ENCODE measurements around the gene DAPK2. TPM values are rescaled to one million over a fixed set of nuclear protein-coding genes. Genes with fewer than 3 reads are reported as not detected.

The DAPK2 gene
- total RNA-seq, 1 donor from 2014 or later, result 2.4 TPM

DNA sequence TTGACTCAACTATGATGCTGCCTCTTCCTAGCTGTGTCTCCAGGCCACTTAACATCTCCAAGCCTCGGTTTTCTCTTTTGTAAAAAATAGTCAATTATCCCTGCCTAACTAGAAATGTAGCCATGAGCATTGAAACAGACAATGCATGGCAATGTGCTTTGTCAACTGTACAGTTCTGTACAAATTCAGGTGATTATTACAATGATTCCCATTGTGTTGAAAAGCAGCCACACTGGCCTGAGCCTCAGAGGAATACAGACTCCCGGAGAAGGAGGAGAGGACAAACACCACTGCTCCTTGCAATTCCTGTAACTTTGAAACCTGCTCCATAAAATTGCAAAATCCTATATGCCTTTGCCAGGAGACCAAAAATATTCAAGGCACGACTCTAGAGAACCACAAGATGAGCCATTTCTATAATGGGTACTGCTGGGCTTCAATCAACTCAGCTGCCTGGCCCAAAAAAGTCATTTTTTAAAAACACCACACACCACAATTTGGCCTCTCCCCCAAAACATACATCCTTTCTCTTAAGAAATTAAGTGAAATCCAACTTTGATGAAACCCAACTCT is 28.6 kb downstream of the DAPK2 start:
- H3K27ac ChIP-seq, result no peak overlapping the region
- DNase-seq (ENCODE audit: low spot score in 2 of 2), result no peak
- H3K36me3 ChIP-seq, result no peaks in the 10 kb centered on the region
- no peak overlapping the region for H3K4me3 ChIP-seq
- intact Hi-C loops (cut with DNase I), result no loop called here
- TF ChIP-seq, protein P1, sequence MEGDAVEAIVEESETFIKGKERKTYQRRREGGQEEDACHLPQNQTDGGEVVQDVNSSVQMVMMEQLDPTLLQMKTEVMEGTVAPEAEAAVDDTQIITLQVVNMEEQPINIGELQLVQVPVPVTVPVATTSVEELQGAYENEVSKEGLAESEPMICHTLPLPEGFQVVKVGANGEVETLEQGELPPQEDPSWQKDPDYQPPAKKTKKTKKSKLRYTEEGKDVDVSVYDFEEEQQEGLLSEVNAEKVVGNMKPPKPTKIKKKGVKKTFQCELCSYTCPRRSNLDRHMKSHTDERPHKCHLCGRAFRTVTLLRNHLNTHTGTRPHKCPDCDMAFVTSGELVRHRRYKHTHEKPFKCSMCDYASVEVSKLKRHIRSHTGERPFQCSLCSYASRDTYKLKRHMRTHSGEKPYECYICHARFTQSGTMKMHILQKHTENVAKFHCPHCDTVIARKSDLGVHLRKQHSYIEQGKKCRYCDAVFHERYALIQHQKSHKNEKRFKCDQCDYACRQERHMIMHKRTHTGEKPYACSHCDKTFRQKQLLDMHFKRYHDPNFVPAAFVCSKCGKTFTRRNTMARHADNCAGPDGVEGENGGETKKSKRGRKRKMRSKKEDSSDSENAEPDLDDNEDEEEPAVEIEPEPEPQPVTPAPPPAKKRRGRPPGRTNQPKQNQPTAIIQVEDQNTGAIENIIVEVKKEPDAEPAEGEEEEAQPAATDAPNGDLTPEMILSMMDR (IDR thresholded peaks at IDR 0.05), result no peak
- H3K27me3 ChIP-seq, result no peaks in the 10 kb centered on the region
- no peaks in the 10 kb centered on the region for H3K4me1 ChIP-seq
- H3K9me3 ChIP-seq, result no peaks in the 10 kb centered on the region

DNA sequence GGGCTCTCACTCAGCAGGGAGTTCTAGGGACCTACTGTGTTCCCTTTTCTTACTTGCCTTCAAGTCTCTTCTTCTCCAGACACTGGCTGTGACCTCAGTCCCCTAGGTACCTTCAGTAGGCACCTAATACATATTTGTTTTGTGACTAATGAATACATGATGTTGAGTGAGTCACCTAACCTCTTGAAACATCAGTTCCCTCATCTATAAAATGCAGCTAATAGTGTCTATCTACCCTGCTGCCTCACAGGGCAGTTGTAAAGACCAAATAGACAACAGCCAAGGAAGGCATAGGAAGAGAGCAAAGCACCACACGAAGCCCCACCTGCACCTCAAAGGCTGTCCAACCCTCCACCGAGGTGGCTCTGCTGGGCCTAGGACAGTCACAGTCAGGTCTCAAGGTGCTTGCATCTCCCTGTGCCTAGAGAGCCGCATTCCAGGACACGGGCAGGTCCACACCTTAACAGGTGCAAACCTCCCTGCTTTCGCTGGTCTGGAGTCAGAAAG is 29.1 kb downstream of the DAPK2 start:
- no peaks in the 10 kb centered on the region for H3K27me3 ChIP-seq
- no peaks in the 10 kb centered on the region for H3K36me3 ChIP-seq
- no peak for DNase-seq (ENCODE audit: low spot score in 2 of 2)
- no peak overlapping the region for H3K4me3 ChIP-seq
- no peaks in the 10 kb centered on the region for H3K4me1 ChIP-seq
- intact Hi-C loops (cut with DNase I), result no loop called here
- H3K27ac ChIP-seq, result no peak overlapping the region
- TF ChIP-seq, protein P1 (IDR thresholded peaks at IDR 0.05), result no peak
- no peaks in the 10 kb centered on the region for H3K9me3 ChIP-seq

DNA sequence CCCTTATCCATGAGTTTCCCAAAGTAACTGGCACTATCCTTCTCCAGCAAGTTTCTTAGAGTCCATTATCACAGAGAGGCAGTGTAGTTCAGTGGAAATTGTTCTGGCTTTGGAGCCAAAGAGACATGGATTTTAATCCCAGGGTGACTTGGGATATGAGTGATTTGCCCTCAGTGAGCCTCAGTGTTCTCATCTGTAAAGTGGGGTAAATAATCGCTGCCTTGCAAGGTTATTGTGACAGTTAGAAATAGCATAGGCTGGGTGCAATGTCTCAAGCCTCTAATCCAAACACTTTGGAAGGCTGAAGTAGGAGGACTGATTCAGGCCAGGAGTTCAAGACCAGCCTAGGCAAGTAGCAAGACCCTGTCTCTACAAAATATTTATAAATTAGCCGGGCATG is 30.0 kb downstream of the DAPK2 start:
- TF ChIP-seq, protein P1 (IDR thresholded peaks at IDR 0.05), result no peak
- Histone ChIP-seq H3K4me1 (no peaks in the 10 kb centered on the region), H3K27me3 (no peaks in the 10 kb centered on the region), H3K36me3 (no peaks in the 10 kb centered on the region), H3K27ac (no peak overlapping the region), H3K9me3 (no peaks in the 10 kb centered on the region), H3K4me3 (no peak overlapping the region)
- no peak for DNase-seq (ENCODE audit: low spot score in 2 of 2)
- intact Hi-C loops (cut with DNase I), result no loop called here

DNA sequence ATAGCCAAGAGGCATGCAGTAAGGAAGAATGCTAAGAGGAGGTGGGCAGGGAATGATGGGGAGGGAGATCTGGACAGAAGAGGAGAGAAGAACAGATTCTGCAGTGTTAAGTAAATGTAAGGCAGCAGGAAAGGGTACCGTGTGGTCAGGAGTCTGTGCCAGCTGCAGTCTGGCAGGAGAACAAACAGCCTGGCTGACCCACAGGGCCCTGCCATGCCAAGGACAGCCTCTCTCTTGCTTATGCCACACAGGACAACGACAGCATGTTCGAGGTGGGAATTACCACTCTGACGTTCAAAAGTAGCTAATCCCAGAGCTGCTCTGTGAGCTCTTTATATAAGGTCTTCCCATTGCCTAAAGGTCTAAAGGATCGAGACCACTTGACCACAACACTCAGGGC is 31.3 kb downstream of the DAPK2 start:
- TF ChIP-seq, protein P1 (IDR thresholded peaks at IDR 0.05), result no peak
- H3K4me3 ChIP-seq, result no peak overlapping the region
- intact Hi-C loops (cut with DNase I), result no loop called here
- no peaks in the 10 kb centered on the region for H3K36me3 ChIP-seq
- H3K4me1 ChIP-seq, result no peaks in the 10 kb centered on the region
- DNase-seq (ENCODE audit: low spot score in 2 of 2), result no peak
- no peak overlapping the region for H3K27ac ChIP-seq
- no peaks in the 10 kb centered on the region for H3K27me3 ChIP-seq
- no peaks in the 10 kb centered on the region for H3K9me3 ChIP-seq

DNA sequence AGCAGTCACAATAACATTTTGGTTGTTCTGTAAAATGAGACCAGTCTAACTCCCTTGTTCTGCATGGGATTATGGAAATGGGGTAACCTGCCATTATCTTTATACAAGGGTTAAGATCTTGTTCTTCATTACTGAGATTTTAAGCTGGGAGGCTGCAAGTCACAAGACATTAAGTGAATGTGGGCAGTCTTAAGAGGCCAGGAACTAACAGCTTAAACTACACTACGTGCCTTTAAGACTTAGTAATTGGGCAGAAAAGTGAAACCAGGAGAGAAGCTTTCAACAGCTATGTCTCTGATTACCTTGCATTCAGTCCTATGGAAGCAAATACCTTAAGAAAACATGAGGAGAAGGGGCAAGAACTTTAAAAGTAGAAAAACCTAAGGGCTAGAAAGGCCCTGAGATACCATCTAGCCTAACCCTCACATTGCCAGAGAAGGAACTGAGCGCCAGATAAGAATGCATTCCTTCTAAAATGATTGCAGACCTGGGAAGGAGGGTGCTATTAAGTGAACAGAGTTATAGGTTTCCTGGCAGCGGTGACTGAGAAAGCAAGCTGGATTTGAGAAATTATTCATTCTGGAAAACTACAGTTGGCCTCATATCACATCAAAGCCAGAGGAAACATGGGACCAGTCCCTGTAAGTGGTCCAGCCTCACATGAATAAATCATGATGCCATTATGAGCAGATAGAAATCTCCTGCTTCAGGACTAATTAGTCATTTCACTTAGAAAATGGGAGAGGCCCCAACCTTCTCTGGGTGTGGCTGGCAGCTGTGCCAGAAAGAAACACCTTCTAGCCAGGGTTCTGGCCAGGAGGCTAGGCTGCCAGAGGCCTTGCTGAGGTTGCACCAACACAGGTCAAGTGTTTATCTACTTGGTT is 32.9 kb downstream of the DAPK2 start:
- Histone ChIP-seq H3K36me3 (no peaks in the 10 kb centered on the region), H3K4me1 (no peaks in the 10 kb centered on the region), H3K27me3 (no peaks in the 10 kb centered on the region), H3K4me3 (no peak overlapping the region), H3K9me3 (no peaks in the 10 kb centered on the region), H3K27ac (no peak overlapping the region)
- no peak for DNase-seq (ENCODE audit: low spot score in 2 of 2)
- TF ChIP-seq, protein P1 (IDR thresholded peaks at IDR 0.05), result no peak
- intact Hi-C loops (cut with DNase I), result no loop called here

Data from ascending aorta (tissue), 2 donors.